Measurements from ENCODE around the gene NDUFA8.

The NDUFA8 gene

DNA sequence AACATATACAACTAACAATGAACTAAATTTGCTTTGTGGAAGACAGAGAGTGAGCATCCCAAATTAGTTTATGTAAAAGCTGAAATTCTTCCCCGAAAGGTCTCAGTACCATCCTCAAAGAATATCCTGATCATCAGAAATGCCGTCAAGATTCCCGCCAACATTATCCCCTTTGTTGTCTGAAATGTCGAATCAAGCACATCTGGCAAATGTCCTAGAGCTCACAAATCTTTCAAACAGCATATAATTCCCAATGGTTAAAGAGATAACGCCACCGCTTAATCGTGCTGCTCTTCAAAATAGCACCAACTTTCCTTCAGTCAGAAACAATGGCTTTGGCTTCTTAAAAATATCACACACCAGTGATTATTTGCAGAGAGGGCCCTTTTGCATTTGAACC is 23.9 kb upstream of the NDUFA8 start:
- no peak for DNase-seq

DNA sequence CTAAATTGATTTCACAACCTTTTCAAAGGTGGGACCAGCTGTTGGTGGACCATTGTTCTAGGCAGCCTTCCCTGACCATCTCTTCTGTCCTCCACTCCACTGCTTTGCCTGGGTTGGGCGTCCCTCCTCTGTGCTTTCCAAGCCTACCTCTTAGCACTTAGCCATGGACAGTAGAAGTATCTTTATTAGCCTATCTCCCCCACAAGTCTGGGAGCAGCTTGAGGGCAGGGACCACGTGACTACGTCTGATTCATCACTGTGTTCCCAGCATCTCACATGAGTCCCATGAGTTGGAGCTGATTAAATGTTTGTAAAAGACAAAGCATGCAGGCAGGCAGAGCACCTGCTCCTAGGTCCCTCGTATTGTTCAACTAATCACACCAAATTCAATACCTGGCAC is 21.1 kb upstream of the NDUFA8 start:
- no peak for DNase-seq

DNA sequence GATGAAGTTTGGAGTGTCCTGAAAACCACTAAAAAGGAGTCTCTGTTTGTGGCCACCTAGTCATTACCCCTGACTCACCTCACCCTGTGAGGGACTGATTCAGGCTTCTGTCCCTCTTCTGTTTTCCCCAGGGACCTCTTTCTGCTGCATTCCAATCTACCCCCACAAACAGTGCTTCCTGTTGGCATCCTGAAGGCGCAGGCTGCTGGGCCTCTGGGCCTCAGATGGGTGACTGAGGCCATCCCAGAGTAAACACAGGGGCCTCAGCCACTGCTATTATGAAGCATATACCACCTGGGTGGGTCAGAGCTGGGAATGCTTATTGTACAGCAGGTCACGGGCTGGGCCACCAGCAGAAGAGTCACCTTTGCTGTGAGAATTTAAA is 20.1 kb upstream of the NDUFA8 start:
- DNase-seq: no peak

DNA sequence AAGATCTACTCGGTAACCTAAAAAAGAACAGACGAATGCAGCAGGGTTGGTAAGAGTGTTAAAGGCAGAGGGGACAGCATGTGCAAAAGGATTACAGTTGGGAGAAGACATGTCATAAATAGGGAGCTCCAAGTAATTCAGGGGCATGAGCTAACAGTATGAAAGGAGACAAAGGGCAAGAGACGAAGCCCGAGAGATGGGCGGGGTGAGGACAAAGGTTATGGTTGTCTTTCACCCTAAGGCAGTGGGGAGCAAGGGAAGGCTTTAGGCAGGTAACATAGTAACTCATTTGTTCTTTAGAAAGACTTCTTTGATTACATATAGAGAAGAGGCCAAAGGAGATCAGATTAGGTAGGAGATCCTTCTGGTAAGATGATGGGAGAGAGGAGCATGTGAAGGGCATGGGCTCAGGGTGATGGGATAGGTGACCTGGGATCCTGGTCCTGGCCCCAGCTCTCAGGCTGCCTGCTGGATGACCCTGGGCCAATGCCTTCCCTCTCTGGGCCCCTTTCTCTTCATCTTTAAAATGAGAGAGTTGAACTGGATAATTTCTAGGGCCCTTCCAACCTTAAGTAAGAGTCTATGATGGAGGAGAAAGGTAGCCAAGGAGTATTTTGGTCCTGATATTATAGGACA is 19.6 kb upstream of the NDUFA8 start:
- DNase-seq: no peak

DNA sequence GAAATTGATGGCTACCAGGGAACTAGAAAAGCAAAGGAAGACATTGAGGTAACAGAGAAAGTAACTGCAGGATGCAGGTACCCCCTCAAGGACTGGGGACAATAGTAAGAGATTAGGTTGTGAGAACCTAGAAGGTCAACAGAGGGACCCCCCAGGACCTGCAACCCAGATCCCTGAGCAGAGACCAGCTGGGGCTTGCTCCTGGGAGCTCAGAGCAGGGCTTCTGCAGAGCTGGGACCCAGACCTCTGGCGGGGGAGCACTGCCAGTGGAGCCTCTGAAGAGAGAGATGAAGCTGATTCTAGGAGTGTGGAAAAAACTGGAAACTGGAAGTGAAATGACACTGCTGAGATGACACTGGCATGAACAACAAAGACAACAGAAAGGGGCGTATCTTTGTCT is 17.3 kb upstream of the NDUFA8 start:
- no peak for DNase-seq

DNA sequence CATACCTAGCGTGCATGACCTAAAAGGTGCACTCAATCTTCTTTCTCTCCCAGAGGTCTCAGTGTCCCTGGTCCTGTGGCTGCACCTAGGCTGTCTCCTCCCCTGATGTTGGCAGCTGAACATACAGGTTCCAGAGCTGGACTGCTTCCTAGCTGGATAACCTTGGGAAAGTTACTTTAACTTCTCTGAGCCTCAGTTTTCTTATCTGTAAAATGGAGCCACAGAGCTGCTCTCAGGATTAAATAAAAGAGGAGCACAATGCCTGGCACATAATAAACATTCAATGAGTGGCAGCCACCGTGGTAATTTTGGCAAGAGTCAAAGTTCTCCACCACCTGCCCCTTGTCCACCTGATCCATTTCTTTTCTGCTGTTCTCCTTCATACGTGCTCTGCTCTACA is 14.1 kb upstream of the NDUFA8 start:
- no peak for DNase-seq

DNA sequence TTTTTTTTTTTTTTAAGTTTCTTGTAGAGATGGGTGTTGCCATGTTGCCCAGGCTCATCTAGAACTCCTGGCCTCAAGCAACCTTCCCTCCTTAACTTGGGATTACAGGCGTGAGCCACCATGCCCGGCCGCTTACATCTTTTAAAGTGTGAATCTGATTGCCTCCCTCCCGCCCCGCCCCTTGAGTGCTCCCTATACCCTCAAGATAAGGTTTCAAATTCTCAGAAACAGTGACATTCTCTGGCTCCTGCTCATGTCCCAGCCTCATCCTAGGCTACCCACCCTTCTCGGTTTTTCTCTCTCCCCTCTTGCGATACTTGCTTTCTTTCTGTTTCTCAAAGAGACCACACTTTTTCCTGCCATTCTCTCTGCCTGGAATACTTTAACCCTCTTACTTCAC is 12.6 kb upstream of the NDUFA8 start:
- DNase-seq: no peak

DNA sequence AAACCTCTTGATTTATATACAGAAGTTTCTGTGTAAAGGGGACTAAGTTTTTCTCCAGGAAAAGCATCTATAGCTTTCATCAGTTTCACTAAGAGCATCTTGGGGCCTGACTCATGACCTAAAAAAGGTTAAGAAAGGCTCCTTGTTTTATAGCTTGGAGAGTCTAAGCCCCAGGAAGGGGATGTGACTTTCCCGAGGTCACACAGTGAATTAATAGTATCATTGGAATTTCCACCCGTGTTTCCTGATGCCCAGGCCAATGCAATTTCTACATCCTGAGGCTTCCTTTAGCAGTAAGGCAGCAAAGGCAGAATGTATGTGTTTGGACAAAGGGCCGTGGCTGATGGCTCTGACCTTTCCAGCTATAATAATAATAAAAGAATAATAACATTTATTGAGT is 8.8 kb upstream of the NDUFA8 start:
- no peak for DNase-seq

DNA sequence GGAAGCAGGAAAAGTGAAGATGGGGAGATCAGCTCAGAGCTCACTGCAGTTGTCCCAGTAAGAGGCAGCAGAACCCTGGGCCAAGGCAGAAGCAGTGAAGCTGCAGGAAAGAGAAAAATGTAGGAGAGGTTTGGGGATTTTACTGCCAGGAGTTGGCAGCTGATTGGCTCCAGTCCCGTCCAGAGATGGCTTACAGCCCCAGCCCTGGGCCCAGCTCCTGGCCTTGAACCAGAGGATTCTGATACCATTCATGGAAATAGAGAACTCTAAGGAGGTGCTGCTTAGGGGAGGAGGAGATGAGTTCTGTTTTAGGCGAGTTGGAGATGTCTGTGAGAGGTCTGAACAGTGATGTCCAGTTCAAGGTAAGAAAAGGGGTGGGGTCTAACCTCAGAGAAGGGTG is 4.7 kb upstream of the NDUFA8 start:
- no peak for DNase-seq

DNA sequence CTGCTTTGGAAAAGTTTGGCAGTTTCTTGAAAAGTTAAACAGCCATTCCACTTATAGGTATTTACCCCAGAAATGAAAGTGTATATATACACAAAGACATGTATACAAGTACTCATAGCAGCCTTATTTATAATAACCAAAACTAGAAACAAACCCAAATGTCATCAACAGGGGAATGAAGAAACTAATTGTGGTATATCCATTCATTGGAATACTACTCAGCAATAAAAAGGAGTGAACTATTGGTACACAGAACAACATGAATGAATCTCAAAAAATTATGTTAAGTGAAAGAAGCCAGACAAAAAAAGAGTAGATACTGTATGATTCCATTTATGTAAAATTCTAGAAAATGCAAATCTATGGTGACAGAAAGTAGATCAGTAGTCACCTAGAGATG is 2.8 kb upstream of the NDUFA8 start:
- DNase-seq: no peak

DNA sequence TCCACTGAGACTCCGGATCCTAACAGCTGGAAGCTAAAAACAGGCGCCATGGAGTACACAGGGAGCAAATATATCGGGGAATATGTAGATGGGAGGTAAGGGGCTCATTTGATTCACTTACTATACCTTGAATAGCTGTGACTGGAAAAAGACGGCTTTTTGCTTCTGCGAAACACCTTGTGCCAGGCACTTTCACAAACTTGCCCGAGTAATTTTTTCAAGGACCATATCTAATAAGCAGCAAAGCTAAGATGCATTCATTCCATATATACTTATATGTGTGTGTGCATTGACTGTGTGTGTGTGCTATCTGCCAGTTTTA is 307 bp upstream of the NDUFA8 start:
- DNase-seq: no peak

DNA sequence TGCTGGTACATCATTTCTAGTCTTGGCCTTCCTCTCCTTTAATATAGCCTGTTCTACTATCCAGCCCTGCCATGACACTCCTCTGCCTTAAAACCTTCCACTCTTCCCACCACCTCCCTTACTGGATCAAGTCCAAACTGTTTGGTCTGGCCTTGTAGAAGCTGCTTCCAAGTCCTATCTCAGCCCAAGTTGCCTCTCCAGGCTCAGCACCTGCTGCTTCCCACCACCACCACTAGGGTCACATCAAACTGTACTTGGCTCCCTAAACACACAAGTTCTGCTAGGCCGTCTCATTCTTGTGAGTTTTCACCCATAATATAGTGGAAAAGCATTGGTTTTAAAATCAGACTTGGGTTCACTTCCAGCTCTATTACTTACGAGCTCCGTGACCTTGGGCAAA is 1.4 kb downstream of the NDUFA8 start:
- DNase-seq: peak; percentile 40

DNA sequence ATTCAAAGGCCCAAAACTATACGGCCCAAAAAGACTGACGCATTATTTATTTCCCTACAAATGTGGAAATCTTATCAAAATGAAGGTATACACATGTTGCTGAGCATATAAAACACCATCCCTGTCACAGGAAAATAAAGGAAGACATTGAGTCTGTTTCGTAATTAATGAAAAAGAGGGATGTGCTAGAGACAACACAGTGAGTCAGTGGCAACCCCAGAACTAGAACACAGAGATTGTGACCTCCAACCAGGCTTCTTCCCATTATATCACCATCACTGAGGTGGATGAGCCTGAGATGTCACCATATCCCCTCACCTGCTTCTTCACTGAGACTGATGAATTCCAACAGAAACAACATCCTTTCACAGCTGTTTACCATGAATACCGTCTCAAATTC is 3.8 kb downstream of the NDUFA8 start:
- DNase-seq: no peak

DNA sequence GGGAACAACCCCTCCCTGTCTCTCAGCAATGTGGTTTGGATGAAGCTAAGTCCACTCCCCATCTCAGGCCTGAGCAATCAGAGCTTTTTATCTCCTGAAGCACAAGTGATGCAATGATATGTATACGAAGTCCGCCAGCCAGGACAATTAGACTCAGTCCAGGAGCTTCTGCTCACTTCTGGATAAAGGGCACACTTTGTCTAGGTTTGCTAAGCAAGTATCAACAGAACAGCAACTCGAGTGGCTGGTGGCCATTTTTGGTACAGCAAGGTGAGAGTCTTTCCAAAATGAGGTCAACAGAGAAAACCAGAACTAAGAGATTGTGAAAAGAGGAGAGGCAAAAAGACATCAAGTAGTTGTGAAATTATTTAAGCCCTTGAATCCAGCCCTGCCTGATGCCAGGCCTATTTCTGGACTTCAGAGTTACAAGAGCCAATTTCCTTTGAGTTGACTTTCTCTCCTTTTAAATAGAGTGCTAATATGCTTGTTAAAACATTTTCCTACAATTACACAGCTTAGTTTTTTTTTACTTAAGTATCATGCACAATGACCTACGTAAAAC is 8.2 kb downstream of the NDUFA8 start:
- DNase-seq: no peak

DNA sequence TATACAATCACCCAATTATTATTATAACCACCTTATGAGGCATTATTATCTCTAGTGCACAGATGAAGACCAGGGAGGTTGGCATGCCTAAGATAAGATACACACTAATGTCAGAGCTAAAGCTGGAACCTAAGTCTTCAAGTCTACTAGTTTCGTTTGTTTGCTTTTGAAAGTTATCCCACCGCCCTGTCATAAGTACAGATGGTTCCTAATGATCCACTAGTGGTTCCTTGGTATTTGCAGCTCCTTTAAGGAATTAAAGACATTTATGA is 14.1 kb downstream of the NDUFA8 start:
- DNase-seq: no peak

DNA sequence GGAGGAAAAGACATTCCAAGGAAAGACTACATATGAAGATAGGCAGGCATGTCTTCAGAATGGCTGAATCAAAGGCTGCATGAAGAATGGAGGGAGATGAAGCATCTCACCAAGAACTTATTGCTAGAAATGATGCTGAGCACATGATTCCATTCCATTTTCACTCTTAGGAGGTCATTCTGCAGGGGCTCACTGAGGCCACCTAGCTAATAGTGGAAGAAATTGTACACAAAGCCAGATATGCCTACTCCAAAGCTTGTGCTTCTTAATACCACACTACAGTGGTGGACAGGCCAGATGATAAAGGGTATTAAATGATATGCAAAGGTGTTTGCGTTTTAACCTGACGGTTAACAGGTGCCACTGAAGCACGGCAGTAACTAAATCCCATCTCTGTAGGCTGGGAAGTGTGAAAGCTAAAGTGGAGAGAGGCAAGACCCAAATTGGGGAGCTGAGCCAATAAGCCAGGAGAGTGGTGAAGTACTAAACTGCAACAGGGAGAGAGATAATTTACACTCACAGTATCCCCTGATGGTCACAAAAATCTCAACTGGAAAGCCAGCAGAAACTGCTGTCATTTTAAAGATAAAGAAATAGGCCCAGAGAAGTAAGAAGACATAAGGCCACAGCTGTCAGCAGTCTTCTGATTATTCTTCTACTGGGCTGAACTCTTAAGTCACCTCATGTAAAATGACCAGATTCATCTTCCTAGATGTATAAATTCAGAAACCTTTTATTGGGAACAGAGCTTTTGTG is 14.6 kb downstream of the NDUFA8 start:
- no peak for DNase-seq

DNA sequence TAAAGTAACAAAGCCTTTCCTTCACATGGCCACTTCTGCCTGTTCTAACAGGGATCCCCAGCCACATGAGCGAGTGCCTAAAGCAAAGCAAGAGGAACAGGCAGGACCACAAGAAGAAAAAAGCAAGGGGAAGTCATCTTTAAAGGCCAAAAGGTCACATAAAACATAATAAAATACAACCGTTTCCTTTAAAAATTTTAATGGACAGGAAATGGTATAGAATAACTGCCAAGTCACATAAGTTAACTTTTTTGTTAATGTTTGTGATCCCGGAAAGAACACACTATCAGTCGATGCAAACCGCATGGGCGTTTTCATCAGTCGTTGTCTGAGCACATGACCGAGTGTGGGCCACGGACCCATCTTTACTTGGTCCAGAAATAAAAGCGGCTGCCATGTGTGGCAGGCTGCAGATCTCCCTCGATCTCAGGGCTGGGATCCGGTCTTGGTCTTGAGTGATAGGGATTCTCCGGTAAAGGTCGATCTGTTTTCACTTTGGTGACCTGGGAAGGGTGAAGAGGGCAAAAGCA is 15.6 kb downstream of the NDUFA8 start:
- no peak for DNase-seq

DNA sequence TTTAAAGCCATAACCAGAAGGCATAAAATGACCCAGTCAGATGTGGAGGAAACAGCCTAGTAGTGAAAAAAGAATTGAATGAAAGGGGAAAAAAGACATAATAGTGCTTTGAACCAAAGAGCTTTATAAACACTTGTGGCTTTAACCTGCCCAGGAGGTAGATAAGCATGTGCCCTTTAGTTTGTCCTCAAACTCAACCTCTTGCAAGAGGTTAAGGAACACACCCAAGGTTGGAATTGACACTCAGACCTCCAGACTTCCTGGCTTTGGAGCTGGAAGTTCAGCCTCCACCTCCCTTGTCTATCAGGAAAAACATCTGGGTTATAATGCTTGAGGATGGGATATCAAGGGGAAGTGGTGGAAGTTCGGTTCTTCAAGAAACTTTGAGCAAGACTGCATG is 16.3 kb downstream of the NDUFA8 start:
- DNase-seq: no peak

DNA sequence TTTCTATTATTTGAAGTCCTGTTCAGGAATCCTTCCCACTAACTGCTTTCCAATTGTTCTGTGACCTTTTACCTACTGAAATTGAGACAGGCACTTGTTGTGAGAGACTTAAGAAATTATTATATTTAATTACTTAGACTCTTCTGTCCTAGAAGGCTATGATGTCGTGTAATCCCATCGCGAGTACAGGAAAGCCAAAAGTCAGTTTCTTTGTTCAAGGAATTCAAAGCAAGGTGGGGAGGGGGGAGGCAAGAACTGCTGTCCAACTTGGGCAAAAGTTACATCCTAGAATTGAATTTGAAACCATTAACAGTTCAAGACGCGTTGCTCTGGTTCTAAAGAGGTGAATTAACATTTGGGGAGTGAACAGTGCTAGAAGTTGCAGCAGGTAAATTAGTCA is 17.9 kb downstream of the NDUFA8 start:
- DNase-seq: no peak

DNA sequence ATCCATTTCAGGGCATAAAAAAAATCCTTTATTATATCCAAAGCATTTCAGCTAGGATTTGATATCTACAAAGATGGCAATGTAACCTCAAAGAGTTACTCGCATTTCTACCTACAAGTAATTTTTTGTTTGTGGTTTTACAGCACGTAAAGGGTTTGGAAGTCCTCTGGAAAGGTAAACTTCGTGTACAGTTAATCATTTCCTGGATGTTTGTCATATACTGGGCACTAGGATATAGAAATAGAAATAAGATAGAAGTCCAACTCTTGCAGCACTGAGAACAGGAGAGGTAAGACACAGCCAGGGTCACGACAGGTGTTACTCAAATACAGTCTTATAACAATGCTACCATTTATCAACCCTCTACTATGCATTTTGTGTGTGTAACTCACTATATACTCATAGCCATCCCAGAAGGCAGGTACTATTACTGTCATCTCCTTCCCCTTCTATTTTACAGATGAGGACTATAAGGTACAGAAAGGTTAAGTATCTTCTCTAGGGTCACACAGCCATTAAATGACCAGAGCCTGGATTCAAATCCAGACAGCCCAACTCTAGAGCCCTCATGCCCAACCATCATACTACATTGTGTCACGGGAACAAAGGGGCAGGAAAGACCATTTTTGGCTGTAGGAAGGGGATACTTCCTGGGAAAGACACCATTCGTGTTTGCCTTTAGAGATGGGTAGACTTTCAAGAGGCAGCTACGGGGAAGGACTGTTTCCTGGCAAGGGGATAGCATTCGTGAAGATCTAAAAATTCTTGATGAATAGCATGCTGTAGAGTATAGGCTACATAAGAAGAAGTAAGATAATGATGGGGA is 19.0 kb downstream of the NDUFA8 start:
- DNase-seq: no peak

DNA sequence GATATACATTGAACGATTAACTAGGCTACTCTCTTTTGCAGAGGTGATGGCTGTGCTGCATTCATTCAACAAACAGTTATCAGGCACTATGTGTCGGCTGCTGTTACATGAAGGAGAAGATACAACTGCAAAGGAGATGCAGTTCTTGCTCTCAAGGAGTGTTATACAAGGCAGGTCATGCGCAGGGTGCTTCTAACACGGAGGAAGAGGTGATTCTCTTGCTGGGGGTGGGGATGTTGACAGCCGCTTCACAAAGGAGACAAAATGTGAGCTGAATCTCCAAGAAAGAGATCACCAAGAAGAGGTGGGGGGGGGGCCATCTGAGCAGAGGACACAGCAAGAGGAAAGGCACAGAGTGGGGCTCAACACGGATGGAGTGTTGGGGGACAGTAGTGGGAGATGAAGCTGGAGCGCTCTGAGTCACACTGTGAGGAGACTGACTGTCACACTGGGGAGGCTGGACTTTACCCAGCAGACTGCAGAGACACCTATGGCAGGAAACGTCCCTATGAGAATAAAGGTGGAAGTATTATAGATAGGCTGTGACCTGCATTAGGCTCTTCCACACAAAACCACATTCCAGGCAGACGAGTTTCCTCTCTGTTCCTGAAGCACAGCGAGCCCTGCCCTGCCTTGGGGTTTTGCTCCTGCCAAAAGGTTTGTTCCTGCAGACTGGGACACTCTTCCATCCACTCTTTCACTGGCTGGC is 20.9 kb downstream of the NDUFA8 start:
- no peak for DNase-seq

DNA sequence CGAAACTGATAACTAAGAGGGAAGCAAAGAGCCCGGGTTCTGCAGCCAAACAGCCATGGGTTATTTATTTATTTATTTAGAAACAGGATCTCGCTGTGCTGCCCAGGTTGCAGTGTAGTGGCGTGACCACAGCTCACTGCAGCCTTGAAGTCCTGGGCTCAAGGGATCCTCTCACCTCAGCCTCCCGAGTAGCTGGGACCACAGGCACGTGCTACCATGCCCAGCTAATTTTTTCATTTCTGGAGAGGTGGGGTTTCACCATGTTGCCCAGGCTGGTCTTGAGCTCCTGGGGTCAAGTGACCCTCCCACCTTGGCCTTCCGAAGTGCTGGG is 24.1 kb downstream of the NDUFA8 start:
- DNase-seq: no peak

DNA sequence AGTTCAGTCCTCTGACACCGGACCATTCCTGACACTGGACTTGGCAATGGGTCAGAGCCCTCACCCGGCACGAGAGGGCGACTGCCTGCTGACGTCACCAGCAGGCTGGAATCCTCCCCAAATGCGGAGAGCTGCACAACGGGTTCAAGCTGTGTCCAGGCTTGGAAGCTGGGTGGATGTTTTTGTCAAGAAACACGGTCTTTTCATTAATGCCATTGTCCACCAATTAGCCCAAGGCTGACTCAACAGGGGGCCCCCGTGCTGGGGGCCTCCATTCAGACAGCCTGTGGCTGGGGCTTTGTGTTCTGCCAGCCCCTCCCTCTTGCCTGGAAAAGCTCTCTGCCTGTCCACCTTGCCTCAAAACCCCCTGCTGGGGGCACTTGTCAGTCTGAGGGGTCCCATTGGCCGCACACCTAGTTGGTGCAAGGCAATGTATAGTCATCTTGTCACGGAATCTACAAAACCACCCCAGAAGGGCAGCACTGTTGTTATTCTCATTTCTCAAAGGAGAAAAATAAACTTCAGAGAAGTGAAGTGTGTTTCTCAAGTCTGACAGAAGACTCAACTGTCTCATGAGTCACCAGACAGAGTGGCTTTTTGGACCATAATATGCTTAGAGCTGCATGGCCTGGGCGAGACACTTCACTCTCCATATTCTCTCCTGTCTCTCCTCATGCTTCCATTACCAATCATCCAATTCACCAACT is 24.6 kb downstream of the NDUFA8 start:
- no peak for DNase-seq
